HepG2 (cell line): Measurements from ENCODE around the gene GALNT15.

ENCODE experiments used
- CEBPG ChIP-seq: IDR thresholded peaks from 2 replicates; pipeline ENCODE4 v1.6.1; 2016
- HMG20B ChIP-seq: conservative IDR thresholded peaks from 2 replicates; pipeline ENCODE4 v1.6.1; 2016; ENCODE audit warnings: missing genetic modification reagents, missing compliant biosample characterization
- JUND ChIP-seq: sonication (generic); formaldehyde crosslinking; IDR thresholded peaks from 2 replicates; pipeline ENCODE4 v1.8.0; 2022; ENCODE audit warnings: mild to moderate bottlenecking, missing genetic modification reagents
- NR2F1 ChIP-seq, 2 experiments: fragments of 450-650 bp in 1 of 2; formaldehyde crosslinking in 1 of 2; IDR thresholded peaks; 2 replicates each; pipeline versions ENCODE4 v1.5.0 to v1.6.1; 2016 to 2020; ENCODE audit warnings: mild to moderate bottlenecking in 1 of 2, missing compliant biosample characterization in 1 of 2, missing genetic modification reagents in 1 of 2, moderate library complexity in 1 of 2
- POLR2A ChIP-seq, 2 experiments: IDR thresholded peaks; 2 replicates each; pipeline ENCODE4 v1.6.1; 2011; ENCODE audit warnings: low read depth in 2 of 2, low read length in 2 of 2, mild to moderate bottlenecking in 1 of 2, moderate library complexity in 1 of 2; ENCODE audit not compliant: insufficient read depth in 1 of 2
- SNAPC4 ChIP-seq: sonication (generic); formaldehyde crosslinking; IDR thresholded peaks from 2 replicates; pipeline ENCODE4 v1.4.0; 2020; ENCODE audit warnings: mild to moderate bottlenecking, missing genetic modification reagents
- ZNF652 ChIP-seq: IDR thresholded peaks from 2 replicates; pipeline ENCODE4 v1.6.1; 2016; ENCODE audit warnings: low read depth, borderline replicate concordance

GRCh38 chr3:16130066-16130465 is 44.4 kb upstream of the GALNT15 start:
- TF ChIP-seq HMG20B, result no peak
- no peak for TF ChIP-seq JUND (CRISPR knock-in tag)
- no peak for TF ChIP-seq SNAPC4
- TF ChIP-seq ZNF652, result no peak
- no peak for TF ChIP-seq NR2F1 (CRISPR knock-in tag; IDR thresholded peaks at IDR 0.05)
- no peak for TF ChIP-seq POLR2A (IDR thresholded peaks at IDR 0.05; ENCODE audit: insufficient read depth in 1 of 2, low read depth in 2 of 2, low read length in 2 of 2)
- TF ChIP-seq CEBPG (CRISPR knock-in tag), result no peak
